ENCODE measurements around the gene SMAD7. TPM values are rescaled to one million over a fixed set of nuclear protein-coding genes. Genes with fewer than 3 reads are reported as not detected.

SMAD7 gene
- total and polyA plus RNA-seq, 2 experiments from 2014 or later, result 11.8 to 29.8 TPM

GRCh38 chr18:48962994-48963561 is 12.3 kb upstream of the SMAD7 start:
- ATAC-seq (peak; percentile 6), DNase-seq (ENCODE audit: low spot score) (no peak)
- Mint-ChIP-seq H3K9me3 (no peaks in the 10 kb centered on the region; the same call in 2 of the 3 replicates), H3K27ac (no peak overlapping the region; the same call in 1 of the 2 replicates), H3K27me3 (ENCODE audit: insufficient read depth, low read depth, poor library complexity) (peaks cover 26% of the 10 kb centered on the region), H3K4me3 (no peak overlapping the region), H3K36me3 (ENCODE audit: low read depth) (peaks cover 7% of the 10 kb centered on the region; the same call in 2 of the 3 replicates), H3K4me1 (peaks cover 53% of the 10 kb centered on the region)
- Histone ChIP-seq H3K4me3 (no peak overlapping the region), H3K4me1 (ENCODE audit: insufficient read depth) (peaks cover 47% of the 10 kb centered on the region), H3K79me2 (replicated peaks; ENCODE audit: insufficient read depth) (no peaks in the 10 kb centered on the region), H4K20me1 (replicated peaks; ENCODE audit: insufficient read depth) (no peaks in the 10 kb centered on the region), H3K9me2 (ENCODE audit: insufficient read depth) (peaks cover 4% of the 10 kb centered on the region; the same call in 1 of the 2 replicates), H3K27me3 (ENCODE audit: insufficient read depth) (no peaks in the 10 kb centered on the region), H3F3A (replicated peaks; ENCODE audit: low read depth) (peaks cover 21% of the 10 kb centered on the region), H2AFZ (no peak overlapping the region), H3K36me3 (ENCODE audit: insufficient read depth) (no peaks in the 10 kb centered on the region), H3K27ac (ENCODE audit: low read depth) (no peak overlapping the region), H3K4me2 (peak overlapping the region; percentile 53; the same call in 1 of the 2 replicates)
- TF ChIP-seq NANOG (IDR thresholded peaks at IDR 0.05; ENCODE audit: borderline replicate concordance), result no peak
- no peak for TF ChIP-seq JUNB (IDR thresholded peaks at IDR 0.05; ENCODE audit: unreplicated experiment)
- no peak for TF ChIP-seq ETS1 (IDR thresholded peaks at IDR 0.05)
- no peak for TF ChIP-seq ZNF462 (CRISPR knock-in tag; IDR thresholded peaks at IDR 0.05)
- TF ChIP-seq POLR2AphosphoS5 (IDR thresholded peaks at IDR 0.05; ENCODE audit: low read depth), result no peak
- TF ChIP-seq CTCF (conservative IDR thresholded peaks at IDR 0.05; ENCODE audit: low read depth in 2 of 2), result peak in 1 of 2 experiments; percentile 25; a peak in 1 of 4 replicates
- no peak for TF ChIP-seq EZH2 (IDR thresholded peaks at IDR 0.05; ENCODE audit: low read depth, unreplicated experiment)
